K562 (cell line): ENCODE results near the gene MCFD2. TPM values are rescaled to one million over a fixed set of nuclear protein-coding genes. Genes with fewer than 3 reads are reported as not detected.

Experiments
- ATAC-seq: fragments of 200-7000 bp; cut with Tn5 transposase; 3 replicates; pipeline ENCODE4 v1.9.1; 2020; ENCODE audit warnings: moderate library complexity
- BruUV-seq: library from RNA; stranded (reverse); fragments of 400-500 nt; replicated peaks from 2 replicates; lab custom pipeline; 2021; lab: Mats Ljungman, UMichigan
- CTCF ChIA-PET: fragments of 300-600 bp; formaldehyde crosslinking; extraction: SDS; loops from one replicate; lab custom pipeline; 2021; ENCODE audit warnings: low intra/inter-chr PET ratio; lab: Yijun Ruan, JAX
- POLR2A ChIA-PET: fragments of 300-600, 350-650 bp; sonication (Branson Sonifier 250); formaldehyde crosslinking; extraction: SDS; loops from one replicate; lab custom pipeline; 2021; ENCODE audit warnings: antibody characterized with exemption, inconsistent platforms; lab: Yijun Ruan, JAX
- DNase-seq, 4 experiments: peaks; one replicate each; pipeline versions ENCODE4 v3.0.0 to v3.0.0-alpha.2; 2011 to 2018; ENCODE audit warnings: low spot score in 3 of 4, mixed read lengths in 3 of 4; ENCODE audit errors: extremely low read depth in 1 of 4
- FAIRE-seq: peaks from 2 replicates; lab custom pipeline; 2011; peaks lifted over from hg19 to GRCh38; lab: Jason Lieb, UNC
- H2AFZ ChIP-seq: 2 replicates; pipeline ENCODE4 v1.6.0; 2011; ENCODE audit warnings: low read depth, low read length, control low read depth, inconsistent platforms
- H3K27ac ChIP-seq: fragments of 200-600 bp; 3 replicates; pipeline ENCODE4 v1.8.0; 2011; ENCODE audit warnings: low read depth, mild to moderate bottlenecking, control low read depth, inconsistent platforms, low read length, moderate library complexity, mixed read lengths; ENCODE audit errors: extremely low read depth
- H3K27me3 ChIP-seq, 2 experiments: fragments of 300-600 bp in 1 of 2; 2 replicates in 1 of 2; 3 replicates in 1 of 2; pipeline versions ENCODE4 v1.6.0 to v1.8.0; 2011; ENCODE audit warnings: inconsistent platforms in 2 of 2, low read length in 2 of 2, mild to moderate bottlenecking in 1 of 2, mixed read lengths in 1 of 2, moderate library complexity in 1 of 2; ENCODE audit not compliant: control insufficient read depth in 2 of 2, insufficient read depth in 2 of 2
- H3K36me3 ChIP-seq: fragments of 300-600 bp; 3 replicates; pipeline ENCODE4 v1.8.0; 2011; ENCODE audit warnings: mild to moderate bottlenecking, low read length, inconsistent platforms; ENCODE audit not compliant: control insufficient read depth, insufficient read depth
- H3K4me1 ChIP-seq, 2 experiments: fragments of 200-600 bp in 1 of 2; replicated peaks in 1 of 2; 2 replicates in 1 of 2; 3 replicates in 1 of 2; pipeline versions ENCODE4 v1.5.1 to v1.8.0; 2011; ENCODE audit warnings: inconsistent platforms in 2 of 2, low read length in 2 of 2, mild to moderate bottlenecking in 1 of 2, mixed read lengths in 1 of 2, moderate library complexity in 1 of 2; ENCODE audit not compliant: control insufficient read depth in 2 of 2, insufficient read depth in 2 of 2
- H3K4me2 ChIP-seq: 2 replicates; pipeline ENCODE4 v1.6.1; 2011; ENCODE audit warnings: low read length, control low read depth, inconsistent platforms, mixed read lengths; ENCODE audit not compliant: insufficient read depth
- H3K4me3 ChIP-seq: fragments of 200-600 bp; sonication (generic), shearing (Covaris generic); 2 replicates; pipeline ENCODE4 v1.5.1; 2016; ENCODE audit warnings: control low read depth, inconsistent platforms
- H3K79me2 ChIP-seq: fragments of 200-600 bp; 3 replicates; pipeline ENCODE4 v1.8.0; 2011; ENCODE audit warnings: low read length, inconsistent platforms; ENCODE audit not compliant: control insufficient read depth, insufficient read depth
- H3K9ac ChIP-seq, 2 experiments: 2 replicates each; pipeline versions ENCODE4 v1.6.0 to v1.6.1; 2011; ENCODE audit warnings: low read depth in 2 of 2, low read length in 2 of 2, control low read depth in 1 of 2, inconsistent platforms in 1 of 2, mild to moderate bottlenecking in 1 of 2, mixed read lengths in 1 of 2; ENCODE audit not compliant: insufficient read depth in 1 of 2
- H3K9me1 ChIP-seq: one replicate; pipeline ENCODE4 v1.6.0; 2011; ENCODE audit warnings: inconsistent platforms, mild to moderate bottlenecking, low read length, moderate library complexity; ENCODE audit not compliant: control insufficient read depth, insufficient read depth
- H3K9me3 ChIP-seq: replicated peaks from 2 replicates; pipeline ENCODE4 v1.5.1; 2011; ENCODE audit warnings: low read depth, low read length, inconsistent platforms; ENCODE audit not compliant: control insufficient read depth, insufficient read depth
- H4K20me1 ChIP-seq: replicated peaks from 2 replicates; pipeline ENCODE4 v1.6.1; 2011; ENCODE audit warnings: low read length, inconsistent platforms, mixed read lengths; ENCODE audit not compliant: control insufficient read depth, insufficient read depth
- NR2C2 ChIP-seq, 2 experiments: fragments of 200-800 bp in 1 of 2; sonication (Bioruptor generic) in 1 of 2; sonication (generic) in 1 of 2; formaldehyde crosslinking in 1 of 2; IDR thresholded peaks; 2 replicates each; pipeline versions ENCODE4 v1.6.1 to v1.8.0; 2016 to 2022; ENCODE audit warnings: mild to moderate bottlenecking in 1 of 2, missing compliant biosample characterization in 1 of 2, missing genetic modification characterization in 1 of 2, missing genetic modification reagents in 1 of 2
- PHTF2 ChIP-seq: fragments of 250-450 bp; sonication (Bioruptor Pico); IDR thresholded peaks from 2 replicates; pipeline ENCODE4 v1.5.0; 2021; ENCODE audit warnings: mild to moderate bottlenecking
- PTRF ChIP-seq: fragments of 450-650 bp; IDR thresholded peaks from 2 replicates; pipeline ENCODE4 v1.6.1; 2016; ENCODE audit warnings: mild to moderate bottlenecking, missing genetic modification characterization, missing compliant biosample characterization
- ZBTB40 ChIP-seq, 2 experiments: fragments of 450-650 bp in 1 of 2; sonication (generic) in 1 of 2; formaldehyde crosslinking in 1 of 2; IDR thresholded peaks; 2 replicates each; pipeline versions ENCODE4 v1.7.1 to v1.9.0; 2016 to 2022; ENCODE audit warnings: inconsistent platforms in 1 of 2, mild to moderate bottlenecking in 1 of 2, missing genetic modification reagents in 1 of 2
- WGBS: fragments of 100-300 bp; shearing (Covaris generic); methylation state at CpG from one replicate; pipeline ENCODE4 v1.1.6; 2016; ENCODE audit warnings: low coverage, mixed read lengths; ENCODE audit not compliant: insufficient coverage; ENCODE audit errors: missing lambda C conversion rate; 5-methylcytosine and 5-hydroxymethylcytosine counted together
- in situ Hi-C: fragments of 300-500 bp; cut with MboI; formaldehyde crosslinking; loops from 4 replicates; pipeline ENCODE4 v1.15.0; 2018; ENCODE audit warnings: inconsistent platforms, mixed read lengths
- intact Hi-C: fragments of 100-400 bp; cut with micrococcal nuclease; formaldehyde crosslinking; loops from 2 replicates; pipeline ENCODE4 v1.14.2; 2022
- polyA plus RNA-seq, 8 experiments: library from polyadenylated mRNA; depleted of rRNA in 4 of 8; stranded (reverse) in 5 of 8; unstranded in 3 of 8; fragments of >200 nt; fragmentation: Nextera tagmentation in 2 of 8; fragmentation: Illumina TruSeq in 1 of 8; extraction: Ambion mirVana in 2 of 8; extraction: Trizol in 1 of 8; gene quantifications; 2 replicates each; pipeline versions ENCODE4 v1.2.1 to v1.2.3, GENCODE V29; 2011 to 2014; ENCODE audit warnings: inconsistent platforms in 1 of 8, missing spikeins in 1 of 8
- total RNA-seq, 7 experiments: library from RNA; depleted of rRNA in 6 of 7; stranded (reverse); fragments of >200 nt in 6 of 7; fragmentation: Illumina TruSeq in 2 of 7; extraction: Trizol in 2 of 7; gene quantifications; 2 replicates each; pipeline versions ENCODE4 v1.2.1 to v1.2.3, GENCODE V29; 2011 to 2021; ENCODE audit warnings: low replicate concordance in 1 of 7

The MCFD2 gene
- total and polyA plus RNA-seq, 9 of the 15 experiments (the other 6 are each of a cell fraction or from before 2014, with no cell fraction given) = 78.6 to 237 (median 123) TPM

DNA sequence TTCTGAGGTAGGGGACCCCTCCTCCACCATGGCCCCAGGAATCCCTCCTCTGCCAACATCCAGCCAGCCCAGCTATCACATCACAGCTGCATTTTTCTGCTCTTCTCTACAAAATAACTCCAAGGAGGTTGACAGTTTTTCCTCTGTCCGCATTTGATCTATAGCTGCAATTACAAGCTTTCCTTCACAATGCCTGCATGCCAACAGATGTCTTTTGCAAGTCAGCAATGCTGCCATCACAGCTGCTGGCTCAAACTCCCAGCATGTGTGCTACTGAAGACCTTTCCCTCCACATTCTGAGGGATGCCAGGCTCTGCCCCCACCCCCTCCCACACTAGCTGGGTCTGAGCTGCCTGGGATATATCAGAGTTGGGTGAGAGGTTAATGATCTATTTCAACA is 51.7 kb downstream of the MCFD2 start:
- intact Hi-C loops = no loop called here
- CTCF ChIA-PET = no interaction called here
- no peak overlapping the region for H3K4me3 ChIP-seq

More for the DNA sequence above, 51.7 kb downstream of the MCFD2 start:
- no peaks in the 10 kb centered on the region for H4K20me1 ChIP-seq
- no peaks in the 10 kb centered on the region for H3K36me3 ChIP-seq
- TF ChIP-seq PTRF (tag) (no peak), PHTF2 (CRISPR knock-in tag) (no peak), NR2C2 (CRISPR knock-in tag; IDR thresholded peaks at IDR 0.05) (no peak), NR2C2 (tag; IDR thresholded peaks at IDR 0.05) (no peak), ZBTB40 (IDR thresholded peaks at IDR 0.05) (no peak), ZBTB40 (CRISPR knock-in tag; IDR thresholded peaks at IDR 0.05) (no peak)
- DNase-seq (no peak), ATAC-seq (no peak), FAIRE-seq (no peak)
- no peak overlapping the region for H3K27ac ChIP-seq
- WGBS = 50% methylated on average over 1 of the region's 1 CpG
- H3K9me1 ChIP-seq = no peaks in the 10 kb centered on the region
- H3K4me2 ChIP-seq = no peak overlapping the region
- H3K79me2 ChIP-seq = no peaks in the 10 kb centered on the region
- peaks cover 0 to 3% of the 10 kb centered on the region in 2 experiments; a peak in 3 of 5 replicates for H3K4me1 ChIP-seq
- H3K9me3 ChIP-seq = peaks cover 9% of the 10 kb centered on the region; the same call in 1 of the 2 replicates
- POLR2A ChIA-PET = interaction anchor here (0.6 to 1.7 kb wide), 3 partner anchors 8 to 63 kb away, joined by 3 to 4 read pairs (median 4); no protein-coding TSS in a partner anchor
- in situ Hi-C loops = no loop called here
- H3K9ac ChIP-seq = no peak overlapping the region
- H3K27me3 ChIP-seq = peaks cover 0 to 7% of the 10 kb centered on the region in 2 experiments; a peak in 1 of 5 replicates
- BruUV-seq = no TSS peak
- H2AFZ ChIP-seq = no peak overlapping the region
